ENCODE data around the gene MTA3. TPM values are rescaled to one million over a fixed set of nuclear protein-coding genes. Genes with fewer than 3 reads are reported as not detected.

Gene MTA3
- total and polyA plus RNA-seq, 2 of the 8 experiments (the other 6 are each of a cell fraction or from before 2014, with no cell fraction given), result 125 to 184 TPM

DNA sequence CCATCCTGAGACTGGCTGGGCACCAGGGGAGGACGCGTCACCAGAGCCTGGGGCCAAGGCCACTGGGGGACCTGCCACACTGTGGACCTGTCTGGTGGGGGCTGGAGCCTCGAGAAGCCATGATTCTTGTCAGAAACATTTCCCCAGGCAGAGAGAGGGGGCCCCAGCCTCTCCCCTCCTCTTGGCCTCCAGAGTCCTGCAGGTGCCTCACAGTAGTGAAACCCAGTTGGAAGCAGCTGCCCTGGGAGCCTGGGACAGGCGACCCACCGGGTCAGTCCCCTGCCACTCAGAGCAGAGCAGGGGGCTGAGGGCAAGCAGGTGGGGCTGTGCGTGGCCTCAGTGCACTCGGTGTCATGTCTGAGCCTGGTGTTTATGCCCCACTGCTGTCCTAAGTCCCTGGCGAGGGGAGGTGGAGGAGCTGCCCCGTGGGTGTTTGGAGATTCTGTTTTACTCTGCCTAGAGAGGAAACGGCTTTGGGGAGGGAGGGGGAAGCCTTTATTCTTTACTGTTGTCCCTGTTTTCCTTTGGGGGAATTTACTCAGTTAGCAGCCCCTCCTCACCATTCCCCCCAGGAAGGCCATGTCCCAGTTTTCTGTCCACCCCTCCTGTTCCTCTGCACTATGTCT lies 187.8 kb downstream of the MTA3 start (continued):
- TF ChIP-seq RNF2 (IDR thresholded peaks at IDR 0.05; ENCODE audit: borderline replicate concordance, low read depth, low read length, missing control alignments, poor library complexity, severe bottlenecking) (no peak), TAF1 (IDR thresholded peaks at IDR 0.05; ENCODE audit: low read depth, low read length) (no peak), GABPA (IDR thresholded peaks at IDR 0.05; ENCODE audit: borderline replicate concordance, insufficient read depth, low read length) (no peak), TEAD4 (IDR thresholded peaks at IDR 0.05; ENCODE audit: low read depth, low read length) (no peak), EGR1 (IDR thresholded peaks at IDR 0.05; ENCODE audit: borderline replicate concordance, low read depth, low read length) (no peak), RAD21 (IDR thresholded peaks at IDR 0.05 in 1 of 2, conservative IDR thresholded peaks at IDR 0.05 in 1 of 2; ENCODE audit: low read depth in 2 of 2, low read length in 2 of 2) (no peak)

Measured in H1 (cell line).